ENCODE results near the gene DPF1.
"Not testable (repeated sequence)": the region's sequence is repeated elsewhere in the genome, so short reads cannot be mapped to it uniquely, and the experiment has no call there.

Gene DPF1

GRCh38 chr19:38224014-38224862 lies at the start of gene DPF1:
TSS of gene DPF1 (minus strand) at chr19:38224222. CDS start at chr19:38224142, 80 bp downstream.
- peak; percentile 52 to 56 for DNase-seq

- no peak for DNase-seq
Observed at GRCh38 chr19:38273499-38273898, 49.5 kb upstream of the DPF1 start.

GRCh38 chr19:38270587-38271167 lies 46.7 kb upstream of the DPF1 start:
- DNase-seq: no peak

- DNase-seq: no peak
Observed at GRCh38 chr19:38268539-38268938, 44.5 kb upstream of the DPF1 start.

GRCh38 chr19:38267761-38268483 lies 43.9 kb upstream of the DPF1 start:
- DNase-seq: no peak

GRCh38 chr19:38266981-38267597 lies 43.1 kb upstream of the DPF1 start:
- DNase-seq: no peak

GRCh38 chr19:38265921-38266429 lies 42.0 kb upstream of the DPF1 start:
- DNase-seq: no peak

- no peak for DNase-seq
Observed at GRCh38 chr19:38265213-38265861, 41.3 kb upstream of the DPF1 start.

- peak; percentile 40 to 43 for DNase-seq
Observed at GRCh38 chr19:38264486-38265212, 40.6 kb upstream of the DPF1 start, which contains the start of gene SPINT2. TSS of gene SPINT2 (plus strand) at chr19:38264573. CDS start at chr19:38264893, 320 bp downstream.

- peak; percentile 78 for DNase-seq
Observed at GRCh38 chr19:38263689-38264485, 39.9 kb upstream of the DPF1 start.

- no peak for DNase-seq
Observed at GRCh38 chr19:38262585-38263268, 38.7 kb upstream of the DPF1 start.

- DNase-seq: not testable (repeated sequence)
Observed at GRCh38 chr19:38261942-38262341, 37.9 kb upstream of the DPF1 start.

GRCh38 chr19:38255383-38256014 lies 31.5 kb upstream of the DPF1 start:
- no peak for DNase-seq

GRCh38 chr19:38253788-38254187 lies 29.8 kb upstream of the DPF1 start:
- no peak for DNase-seq

GRCh38 chr19:38252941-38253691 lies 29.1 kb upstream of the DPF1 start:
- no peak for DNase-seq

GRCh38 chr19:38252385-38252784 lies 28.4 kb upstream of the DPF1 start:
- no peak for DNase-seq

- no peak for DNase-seq
Observed at GRCh38 chr19:38251564-38252051, 27.6 kb upstream of the DPF1 start.

GRCh38 chr19:38250821-38251563 lies 27.0 kb upstream of the DPF1 start:
- no peak for DNase-seq

Measured in activated CD4-positive, alpha-beta T cell treated with anti-CD3 and anti-CD28 coated beads, Interleukin-2, amount 50 U/mL, for 4 hours (primary cell).